ENCODE data around the gene PPP1R12A. TPM values are rescaled to one million over a fixed set of nuclear protein-coding genes. Genes with fewer than 3 reads are reported as not detected.

Gene PPP1R12A
- total and polyA plus RNA-seq, 9 of the 15 experiments (the other 6 are each of a cell fraction or from before 2014, with no cell fraction given) = 26.4 to 119 (median 53.3) TPM

DNA sequence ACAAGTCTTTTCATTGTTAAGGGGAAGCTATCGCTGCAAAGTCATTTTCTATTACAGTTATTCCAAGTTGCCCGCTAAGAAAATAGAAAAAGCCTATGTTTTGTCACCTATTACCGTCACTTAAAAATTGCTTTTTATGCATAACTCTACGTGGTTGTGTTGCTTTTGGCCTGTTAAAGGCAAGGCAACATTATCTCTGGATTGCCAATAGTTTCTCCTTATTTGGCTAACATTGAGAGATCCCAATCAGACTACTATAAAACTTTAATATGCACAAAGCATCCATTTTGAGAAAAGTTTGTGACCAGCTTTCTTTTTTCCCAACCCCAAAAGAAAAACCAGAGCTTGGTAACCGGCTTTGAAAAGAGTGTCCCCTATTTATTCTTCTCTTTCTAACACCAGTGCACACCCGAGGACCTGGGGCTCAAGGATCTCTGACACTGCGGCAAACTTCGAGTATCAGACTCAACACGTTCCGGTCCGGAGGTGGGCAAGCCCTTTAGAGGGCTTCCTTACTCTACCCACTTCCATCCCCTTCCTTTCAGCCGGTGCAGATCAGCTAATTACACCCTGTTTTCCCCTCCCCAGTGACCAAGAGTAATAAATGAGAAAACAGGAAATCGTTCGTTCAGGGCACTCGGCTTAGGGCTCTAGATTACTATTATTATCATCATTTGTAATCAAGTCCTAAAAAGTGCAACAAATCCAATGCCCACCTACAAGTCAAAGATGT lies 1.2 kb downstream of the PPP1R12A start:
- POLR2A ChIA-PET = interaction anchor here (1.3 kb wide), 1 partner anchor 9 kb away, joined by 4 read pairs; no protein-coding TSS in a partner anchor
- FAIRE-seq = no peak
- in situ Hi-C loops (cut with MboI) = no loop called here
- no peak for TF ChIP-seq ZNF143 (CRISPR knock-in tag; IDR thresholded peaks at IDR 0.05)
- no peak for TF ChIP-seq STAT5A (IDR thresholded peaks at IDR 0.05; ENCODE audit: borderline replicate concordance, low read length)
- peak in 1 of 2 experiments; percentile 88; a peak in 3 of 4 replicates for TF ChIP-seq SRF (CRISPR knock-in tag; IDR thresholded peaks at IDR 0.05)
- TF ChIP-seq, protein P1, sequence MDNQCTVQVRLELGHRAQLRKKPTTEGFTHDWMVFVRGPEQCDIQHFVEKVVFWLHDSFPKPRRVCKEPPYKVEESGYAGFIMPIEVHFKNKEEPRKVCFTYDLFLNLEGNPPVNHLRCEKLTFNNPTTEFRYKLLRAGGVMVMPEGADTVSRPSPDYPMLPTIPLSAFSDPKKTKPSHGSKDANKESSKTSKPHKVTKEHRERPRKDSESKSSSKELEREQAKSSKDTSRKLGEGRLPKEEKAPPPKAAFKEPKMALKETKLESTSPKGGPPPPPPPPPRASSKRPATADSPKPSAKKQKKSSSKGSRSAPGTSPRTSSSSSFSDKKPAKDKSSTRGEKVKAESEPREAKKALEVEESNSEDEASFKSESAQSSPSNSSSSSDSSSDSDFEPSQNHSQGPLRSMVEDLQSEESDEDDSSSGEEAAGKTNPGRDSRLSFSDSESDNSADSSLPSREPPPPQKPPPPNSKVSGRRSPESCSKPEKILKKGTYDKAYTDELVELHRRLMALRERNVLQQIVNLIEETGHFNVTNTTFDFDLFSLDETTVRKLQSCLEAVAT (IDR thresholded peaks at IDR 0.05) = 0 out of 4 replicates have a peak, but pooled peaks of 1 of the 2 experiments have one; percentile 58
- TF ChIP-seq SIN3A (IDR thresholded peaks at IDR 0.05; ENCODE audit: borderline replicate concordance in 2 of 2, control insufficient read depth in 1 of 2, low read depth in 2 of 2, low read length in 2 of 2) = peak in 1 of 2 experiments; percentile 20; a peak in 1 of 4 replicates
- peak; percentile 70 for TF ChIP-seq HNRNPLL (IDR thresholded peaks at IDR 0.05; ENCODE audit: low read depth, low read length, poor library complexity, severe bottlenecking)
- TF ChIP-seq TBP (optimal IDR thresholded peaks at IDR 0.05; ENCODE audit: low read depth, low read length) = peak; percentile 22
- 0 out of 2 replicates have a peak, but pooled peaks have one; percentile 34 for TF ChIP-seq ZNF766 (CRISPR knock-in tag; conservative IDR thresholded peaks at IDR 0.05)
- TF ChIP-seq, protein P2, sequence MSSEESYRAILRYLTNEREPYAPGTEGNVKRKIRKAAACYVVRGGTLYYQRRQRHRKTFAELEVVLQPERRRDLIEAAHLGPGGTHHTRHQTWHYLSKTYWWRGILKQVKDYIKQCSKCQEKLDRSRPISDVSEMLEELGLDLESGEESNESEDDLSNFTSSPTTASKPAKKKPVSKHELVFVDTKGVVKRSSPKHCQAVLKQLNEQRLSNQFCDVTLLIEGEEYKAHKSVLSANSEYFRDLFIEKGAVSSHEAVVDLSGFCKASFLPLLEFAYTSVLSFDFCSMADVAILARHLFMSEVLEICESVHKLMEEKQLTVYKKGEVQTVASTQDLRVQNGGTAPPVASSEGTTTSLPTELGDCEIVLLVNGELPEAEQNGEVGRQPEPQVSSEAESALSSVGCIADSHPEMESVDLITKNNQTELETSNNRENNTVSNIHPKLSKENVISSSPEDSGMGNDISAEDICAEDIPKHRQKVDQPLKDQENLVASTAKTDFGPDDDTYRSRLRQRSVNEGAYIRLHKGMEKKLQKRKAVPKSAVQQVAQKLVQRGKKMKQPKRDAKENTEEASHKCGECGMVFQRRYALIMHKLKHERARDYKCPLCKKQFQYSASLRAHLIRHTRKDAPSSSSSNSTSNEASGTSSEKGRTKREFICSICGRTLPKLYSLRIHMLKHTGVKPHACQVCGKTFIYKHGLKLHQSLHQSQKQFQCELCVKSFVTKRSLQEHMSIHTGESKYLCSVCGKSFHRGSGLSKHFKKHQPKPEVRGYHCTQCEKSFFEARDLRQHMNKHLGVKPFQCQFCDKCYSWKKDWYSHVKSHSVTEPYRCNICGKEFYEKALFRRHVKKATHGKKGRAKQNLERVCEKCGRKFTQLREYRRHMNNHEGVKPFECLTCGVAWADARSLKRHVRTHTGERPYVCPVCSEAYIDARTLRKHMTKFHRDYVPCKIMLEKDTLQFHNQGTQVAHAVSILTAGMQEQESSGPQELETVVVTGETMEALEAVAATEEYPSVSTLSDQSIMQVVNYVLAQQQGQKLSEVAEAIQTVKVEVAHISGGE (CRISPR knock-in tag; IDR thresholded peaks at IDR 0.05) = 0 out of 6 replicates have a peak, but pooled peaks of 1 of the 3 experiments have one; percentile 12
- no peak for TF ChIP-seq SAFB (IDR thresholded peaks at IDR 0.05; ENCODE audit: borderline replicate concordance, low read depth, low read length)

More for the DNA sequence above, 1.2 kb downstream of the PPP1R12A start:
- DNase-seq (ENCODE audit: extremely low read depth in 1 of 4, low spot score in 3 of 4) (peak in 2 of 4 experiments; percentile 9 to 39), ATAC-seq (peak; percentile 18)
- Histone ChIP-seq H3K9me1 (ENCODE audit: control insufficient read depth, insufficient read depth, low read length) (no peaks in the 10 kb centered on the region), H3K9ac (ENCODE audit: insufficient read depth in 1 of 2, low read depth in 2 of 2, low read length in 2 of 2) (peak overlapping the region; percentile 98 to 100), H3K4me3 (peak overlapping the region; percentile 91), H3K9me3 (replicated peaks; ENCODE audit: control insufficient read depth, insufficient read depth, low read depth, low read length) (no peaks in the 10 kb centered on the region), H4K20me1 (replicated peaks; ENCODE audit: control insufficient read depth, insufficient read depth, low read length) (no peaks in the 10 kb centered on the region), H3K4me2 (ENCODE audit: insufficient read depth, low read length) (peak overlapping the region; percentile 95), H3K4me1 (replicated peaks in 1 of 2; ENCODE audit: control insufficient read depth in 2 of 2, insufficient read depth in 2 of 2, low read length in 2 of 2) (peaks cover 3 to 8% of the 10 kb centered on the region in 2 experiments; a peak in 4 of 5 replicates), H3K27me3 (ENCODE audit: control insufficient read depth in 2 of 2, insufficient read depth in 2 of 2, low read length in 2 of 2) (no peaks in the 10 kb centered on the region), H3K79me2 (ENCODE audit: control insufficient read depth, insufficient read depth, low read length) (peaks cover 86% of the 10 kb centered on the region), H3K36me3 (ENCODE audit: control insufficient read depth, insufficient read depth, low read length) (peaks cover 5% of the 10 kb centered on the region; the same call in 1 of the 3 replicates), H2AFZ (ENCODE audit: low read depth, low read length) (no peak overlapping the region), H3K27ac (ENCODE audit: extremely low read depth, low read depth, low read length) (peak overlapping the region; percentile 97)
- TSS peak; percentile 60 for BruUV-seq (replicated peaks)
- 0% methylated on average over 15 of the region's 15 CpGs for WGBS (ENCODE audit: insufficient coverage, low coverage, missing lambda C conversion rate)
- CTCF ChIA-PET (ENCODE audit: low intra/inter-chr PET ratio) = no interaction called here
- intact Hi-C loops (cut with micrococcal nuclease) = loop anchor here (2.0 to 10.0 kb wide), 4 partner anchors 39 to 149 kb away; no protein-coding TSS in a partner anchor

Measured in K562 (cell line).